PC-9 (cell line): ENCODE results near the gene CPVL. TPM values are rescaled to one million over a fixed set of nuclear protein-coding genes. Genes with fewer than 3 reads are reported as not detected.

Experiments
- BruUV-seq: library from RNA; stranded (reverse); fragments of 400-500 nt; replicated peaks from 2 replicates; lab custom pipeline; 2021; lab: Mats Ljungman, UMichigan
- CTCF ChIA-PET: fragments of 300-600 bp; sonication (Branson Sonifier 250); formaldehyde crosslinking; loops from one replicate; lab custom pipeline; 2022; ENCODE audit warnings: antibody characterized with exemption; lab: Charles Lee
- POLR2A ChIA-PET: fragments of 300-600 bp; sonication (Branson Sonifier 250); formaldehyde crosslinking; loops from one replicate; lab custom pipeline; 2022; ENCODE audit warnings: antibody characterized with exemption; ENCODE audit not compliant: unreplicated experiment; lab: Charles Lee
- DNase-seq, 2 experiments: peaks; one replicate each; pipeline versions ENCODE4 v3.0.0 to v3.0.0-alpha.2; 2015 to 2022; ENCODE audit warnings: mixed read lengths in 1 of 2
- H2AFZ ChIP-seq: fragments of 200-600 bp; sonication (generic); 2 replicates; pipeline ENCODE4 v1.8.1; 2017; ENCODE audit warnings: antibody characterized with exemption
- H3F3A ChIP-seq: fragments of 200-600 bp; sonication (generic); 2 replicates; pipeline ENCODE4 v1.8.1; 2017; ENCODE audit warnings: antibody characterized with exemption, mild to moderate bottlenecking, low read depth; ENCODE audit not compliant: insufficient read depth
- H3K27ac ChIP-seq: fragments of 200-600 bp; sonication (generic); 2 replicates; pipeline ENCODE4 v1.6.1; 2016; ENCODE audit warnings: mixed run types
- H3K27me3 ChIP-seq: fragments of 200-600 bp; sonication (generic); 2 replicates; pipeline ENCODE4 v1.6.1; 2016; ENCODE audit warnings: low read depth, mixed run types; ENCODE audit not compliant: insufficient read depth
- H3K36me3 ChIP-seq: fragments of 200-600 bp; sonication (generic); 2 replicates; pipeline ENCODE4 v1.6.1; 2016; ENCODE audit warnings: low read depth, mixed run types
- H3K4me1 ChIP-seq: fragments of 200-600 bp; sonication (generic); replicated peaks from 2 replicates; pipeline ENCODE4 v1.6.1; 2016; ENCODE audit warnings: mixed run types; ENCODE audit not compliant: insufficient read depth
- H3K4me2 ChIP-seq: fragments of 200-600 bp; sonication (generic); 2 replicates; pipeline ENCODE4 v1.6.1; 2017; ENCODE audit warnings: mixed run types
- H3K4me3 ChIP-seq: fragments of 200-600 bp; sonication (generic); 2 replicates; pipeline ENCODE4 v1.6.1; 2016; ENCODE audit warnings: mixed run types
- H3K79me2 ChIP-seq: fragments of 200-600 bp; sonication (generic); 2 replicates; pipeline ENCODE4 v1.6.1; 2017; ENCODE audit warnings: low read depth, mixed run types
- H3K9me2 ChIP-seq: fragments of 200-600 bp; sonication (generic); 2 replicates; pipeline ENCODE4 v1.8.1; 2017; ENCODE audit warnings: mild to moderate bottlenecking; ENCODE audit not compliant: insufficient read depth
- H3K9me3 ChIP-seq: fragments of 200-600 bp; sonication (generic); 2 replicates; pipeline ENCODE4 v1.8.1; 2016; ENCODE audit warnings: low read depth; ENCODE audit not compliant: insufficient read depth
- H4K20me1 ChIP-seq: fragments of 200-600 bp; sonication (generic); 2 replicates; pipeline ENCODE4 v1.8.1; 2017; ENCODE audit not compliant: insufficient read depth
- CTCF ChIP-seq: fragments of 200-600 bp; sonication (generic); conservative IDR thresholded peaks from 2 replicates; pipeline ENCODE4 v1.6.1; 2017; ENCODE audit warnings: mixed run types, antibody characterized with exemption, mild to moderate bottlenecking, moderate library complexity
- EZH2 ChIP-seq: fragments of 200-600 bp; sonication (generic); IDR thresholded peaks from 2 replicates; pipeline ENCODE4 v1.8.0; 2017; ENCODE audit warnings: antibody characterized with exemption, low read depth
- intact Hi-C: fragments of 100-400 bp; cut with micrococcal nuclease; formaldehyde crosslinking; loops from one replicate; pipeline ENCODE4 v1.10.0; 2022; ENCODE audit not compliant: unreplicated experiment
- total RNA-seq: library from RNA; stranded (reverse); gene quantifications from 2 replicates; pipeline ENCODE4 v1.2.3, GENCODE V29; 2021

CPVL gene
- total RNA-seq, 1 experiment from 2014 or later: not detected

- Histone ChIP-seq H3K4me1 (no peaks in the 10 kb centered on the region), H3K4me2 (no peak overlapping the region), H3K79me2 (no peaks in the 10 kb centered on the region), H3K36me3 (no peaks in the 10 kb centered on the region), H3K9me2 (no peaks in the 10 kb centered on the region), H2AFZ (no peak overlapping the region), H3K4me3 (no peak overlapping the region), H3F3A (no peaks in the 10 kb centered on the region), H3K9me3 (peaks cover 7% of the 10 kb centered on the region; the same call in 1 of the 2 replicates), H4K20me1 (no peaks in the 10 kb centered on the region), H3K27ac (no peak overlapping the region), H3K27me3 (no peaks in the 10 kb centered on the region)
- TF ChIP-seq EZH2 (no peak), CTCF (no peak)
- BruUV-seq: no TSS peak
- CTCF ChIA-PET: no interaction called here
- no peak for DNase-seq
- POLR2A ChIA-PET: interaction anchor here (0.6 kb wide), 1 partner anchor 686 kb away, joined by 3 read pairs; no protein-coding TSS in a partner anchor
- intact Hi-C loops: no loop called here
These were observed 153.0 kb downstream of the CPVL start for GRCh38 chr7:28993371-28993770.

GRCh38 chr7:28992798-28993197 is 153.5 kb downstream of the CPVL start:
- DNase-seq: no peak
- Histone ChIP-seq H3K4me1 (no peaks in the 10 kb centered on the region), H3K79me2 (no peaks in the 10 kb centered on the region), H3F3A (no peaks in the 10 kb centered on the region), H3K4me2 (no peak overlapping the region), H3K36me3 (no peaks in the 10 kb centered on the region), H3K27me3 (no peaks in the 10 kb centered on the region), H3K9me3 (peaks cover 7% of the 10 kb centered on the region; the same call in 1 of the 2 replicates), H4K20me1 (no peaks in the 10 kb centered on the region), H3K4me3 (no peak overlapping the region), H2AFZ (no peak overlapping the region), H3K9me2 (no peaks in the 10 kb centered on the region), H3K27ac (no peak overlapping the region)
- CTCF ChIA-PET: no interaction called here
- TF ChIP-seq CTCF (no peak), EZH2 (no peak)
- POLR2A ChIA-PET: no interaction called here
- intact Hi-C loops: no loop called here
- no TSS peak for BruUV-seq

GRCh38 chr7:28990200-28990960 is 156.0 kb downstream of the CPVL start:
- no peak overlapping the region for H3K27ac ChIP-seq
- no peaks in the 10 kb centered on the region for H3K9me2 ChIP-seq
- intact Hi-C loops: no loop called here
- H3K4me3 ChIP-seq: no peak overlapping the region
- peaks cover 7% of the 10 kb centered on the region; the same call in 1 of the 2 replicates for H3K9me3 ChIP-seq
- no peak overlapping the region for H3K4me2 ChIP-seq
- ChIA-PET POLR2A (no interaction called here), CTCF (no interaction called here)
- no peak for DNase-seq
- H3K79me2 ChIP-seq: no peaks in the 10 kb centered on the region
- no peaks in the 10 kb centered on the region for H3K36me3 ChIP-seq
- no peaks in the 10 kb centered on the region for H4K20me1 ChIP-seq
- BruUV-seq: no TSS peak
- no peak for TF ChIP-seq EZH2
- no peak for TF ChIP-seq CTCF
- no peaks in the 10 kb centered on the region for H3K27me3 ChIP-seq
- no peaks in the 10 kb centered on the region for H3F3A ChIP-seq
- no peak overlapping the region for H2AFZ ChIP-seq
- 0 out of 2 replicates have a peak, but pooled peaks cover 7% of the 10 kb centered on the region for H3K4me1 ChIP-seq
